HL-60 (cell line): ENCODE measurements around the gene IQGAP1.
A peak's percentile ranks its signal among the peaks of the same experiment; 100 is the strongest.

Experiments
- DNase-seq, 2 experiments: peaks; one replicate each; pipeline ENCODE4 v3.0.0-alpha.2; 2010 to 2020; ENCODE audit warnings: low read depth in 1 of 2, low spot score in 1 of 2
- H3K27ac ChIP-seq: fragments of 250-450 bp; sonication (Bioruptor Pico); replicated peaks from 2 replicates; pipeline ENCODE4 v1.5.1; 2020; ENCODE audit warnings: mild to moderate bottlenecking, moderate library complexity
- H3K27me3 ChIP-seq: fragments of 250-450 bp; sonication (Bioruptor Pico); 2 replicates; pipeline ENCODE4 v1.5.1; 2021; ENCODE audit warnings: mild to moderate bottlenecking, moderate library complexity; ENCODE audit not compliant: insufficient read depth, poor library complexity, severe bottlenecking
- H3K4me3 ChIP-seq: replicated peaks from 2 replicates; pipeline ENCODE4 v1.5.1; 2011; ENCODE audit warnings: mild to moderate bottlenecking, control low read depth, low read length; ENCODE audit not compliant: insufficient read depth
- CTCF ChIP-seq: IDR thresholded peaks from one replicate; pipeline ENCODE4 v1.5.1; 2011; ENCODE audit warnings: low read length, control low read depth, inconsistent platforms; ENCODE audit not compliant: insufficient read depth
- GABPA ChIP-seq: IDR thresholded peaks from 2 replicates; pipeline ENCODE4 v1.6.1; 2012; ENCODE audit warnings: low read depth
- POLR2AphosphoS5 ChIP-seq: IDR thresholded peaks from 2 replicates; pipeline ENCODE4 v1.6.1; 2012; ENCODE audit warnings: low read depth
- SPI1 ChIP-seq: IDR thresholded peaks from 2 replicates; pipeline ENCODE4 v1.6.1; 2012; ENCODE audit warnings: low read depth, mild to moderate bottlenecking, borderline replicate concordance
- TF ChIP-seq, protein P1 (sequence below): IDR thresholded peaks from 2 replicates; pipeline ENCODE4 v1.6.1; 2012; ENCODE audit warnings: low read depth; ENCODE audit not compliant: insufficient replicate concordance

Gene IQGAP1

GRCh38 chr15:90349072-90349471, 39.0 kb upstream of the IQGAP1 start:
- no peaks in the 10 kb centered on the region for H3K27me3 ChIP-seq
- no peak overlapping the region for H3K27ac ChIP-seq
- DNase-seq, result no peak
- TF ChIP-seq SPI1 (no peak), CTCF (no peak), POLR2AphosphoS5 (no peak), GABPA (no peak)
- TF ChIP-seq, protein P1, sequence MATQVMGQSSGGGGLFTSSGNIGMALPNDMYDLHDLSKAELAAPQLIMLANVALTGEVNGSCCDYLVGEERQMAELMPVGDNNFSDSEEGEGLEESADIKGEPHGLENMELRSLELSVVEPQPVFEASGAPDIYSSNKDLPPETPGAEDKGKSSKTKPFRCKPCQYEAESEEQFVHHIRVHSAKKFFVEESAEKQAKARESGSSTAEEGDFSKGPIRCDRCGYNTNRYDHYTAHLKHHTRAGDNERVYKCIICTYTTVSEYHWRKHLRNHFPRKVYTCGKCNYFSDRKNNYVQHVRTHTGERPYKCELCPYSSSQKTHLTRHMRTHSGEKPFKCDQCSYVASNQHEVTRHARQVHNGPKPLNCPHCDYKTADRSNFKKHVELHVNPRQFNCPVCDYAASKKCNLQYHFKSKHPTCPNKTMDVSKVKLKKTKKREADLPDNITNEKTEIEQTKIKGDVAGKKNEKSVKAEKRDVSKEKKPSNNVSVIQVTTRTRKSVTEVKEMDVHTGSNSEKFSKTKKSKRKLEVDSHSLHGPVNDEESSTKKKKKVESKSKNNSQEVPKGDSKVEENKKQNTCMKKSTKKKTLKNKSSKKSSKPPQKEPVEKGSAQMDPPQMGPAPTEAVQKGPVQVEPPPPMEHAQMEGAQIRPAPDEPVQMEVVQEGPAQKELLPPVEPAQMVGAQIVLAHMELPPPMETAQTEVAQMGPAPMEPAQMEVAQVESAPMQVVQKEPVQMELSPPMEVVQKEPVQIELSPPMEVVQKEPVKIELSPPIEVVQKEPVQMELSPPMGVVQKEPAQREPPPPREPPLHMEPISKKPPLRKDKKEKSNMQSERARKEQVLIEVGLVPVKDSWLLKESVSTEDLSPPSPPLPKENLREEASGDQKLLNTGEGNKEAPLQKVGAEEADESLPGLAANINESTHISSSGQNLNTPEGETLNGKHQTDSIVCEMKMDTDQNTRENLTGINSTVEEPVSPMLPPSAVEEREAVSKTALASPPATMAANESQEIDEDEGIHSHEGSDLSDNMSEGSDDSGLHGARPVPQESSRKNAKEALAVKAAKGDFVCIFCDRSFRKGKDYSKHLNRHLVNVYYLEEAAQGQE, result no peak
- no peak overlapping the region for H3K4me3 ChIP-seq

DNA sequence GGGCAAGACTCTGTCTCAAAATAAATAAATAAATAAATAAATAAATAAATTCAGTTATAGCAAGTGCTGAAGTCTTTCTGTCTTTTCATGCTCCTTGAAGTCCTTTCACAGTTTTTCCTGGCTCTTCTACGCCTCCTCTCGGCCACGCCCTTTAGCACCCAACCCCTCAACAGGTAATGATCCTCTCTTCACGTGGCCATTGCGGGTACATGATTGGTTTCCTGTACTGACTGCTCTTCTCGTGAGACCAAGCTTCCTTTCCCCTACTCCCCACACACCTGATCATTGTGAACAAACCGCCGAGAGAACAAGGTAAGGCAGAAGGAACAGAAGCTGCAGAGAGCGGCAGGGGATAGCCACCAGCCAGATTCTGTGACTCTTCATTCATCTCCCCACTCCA, 38.2 kb upstream of the IQGAP1 start:
- Histone ChIP-seq H3K27ac (no peak overlapping the region), H3K4me3 (no peak overlapping the region)

DNA sequence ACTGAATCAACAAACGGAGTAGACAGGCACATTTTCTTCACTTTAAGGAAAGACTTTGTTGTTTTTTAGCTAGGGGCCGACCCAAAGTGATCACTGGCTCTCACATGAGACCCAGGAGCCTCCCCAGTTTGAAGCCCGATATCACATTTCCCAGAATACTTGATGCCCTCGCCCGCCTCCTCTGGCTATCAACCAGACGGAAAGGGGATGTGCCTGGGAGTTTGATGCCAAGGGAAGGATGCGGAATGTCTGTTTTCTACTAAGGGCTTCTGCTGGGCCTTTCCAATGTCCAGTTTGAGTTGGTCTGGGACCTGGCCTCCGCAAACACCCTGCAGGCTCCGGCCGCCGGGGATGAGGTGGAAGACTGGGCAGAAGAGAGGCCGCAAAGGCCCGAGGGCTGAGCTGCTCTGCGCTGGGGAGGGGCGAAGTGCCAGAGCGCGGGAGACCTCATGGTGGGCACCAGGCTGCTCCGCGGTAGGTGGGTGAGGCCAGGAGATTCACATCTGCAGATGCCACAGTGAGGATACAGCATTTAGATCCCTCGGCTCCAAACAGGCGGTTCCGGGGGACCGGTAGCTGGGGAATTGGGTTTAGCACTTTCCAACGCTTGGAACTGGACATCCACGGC, 36.4 kb upstream of the IQGAP1 start:
- no peak overlapping the region for H3K27ac ChIP-seq
- peak overlapping the region; percentile 88 for H3K4me3 ChIP-seq
- no peak for TF ChIP-seq POLR2AphosphoS5
- TF ChIP-seq, protein P1, result no peak
- no peak for TF ChIP-seq SPI1
- no peak for TF ChIP-seq CTCF
- no peak for TF ChIP-seq GABPA
- H3K27me3 ChIP-seq, result no peaks in the 10 kb centered on the region
- no peak for DNase-seq

More for the DNA sequence above, 38.2 kb upstream of the IQGAP1 start:
- H3K27me3 ChIP-seq, result no peaks in the 10 kb centered on the region
- DNase-seq, result no peak
- TF ChIP-seq, protein P1, result no peak
- TF ChIP-seq CTCF, result no peak
- no peak for TF ChIP-seq POLR2AphosphoS5
- no peak for TF ChIP-seq SPI1
- TF ChIP-seq GABPA, result no peak
